Transverse colon (tissue), 4 donors: ENCODE data around the gene FLT4.

ENCODE experiments used
- CTCF ChIP-seq, 5 experiments: fragments of 200-600 bp in 3 of 5; fragments of 450-650 bp in 2 of 5; sonication (generic) in 3 of 5; IDR thresholded peaks; 1 replicate in 2 of 5; 2 replicates in 3 of 5; pipeline ENCODE4 v1.5.1; 2016 to 2017; ENCODE audit warnings: antibody characterized with exemption in 5 of 5, inconsistent platforms in 3 of 5, mild to moderate bottlenecking in 2 of 5, moderate library complexity in 1 of 5
- POLR2A ChIP-seq: fragments of 450-650 bp; IDR thresholded peaks from one replicate; pipeline ENCODE4 v1.6.1; 2016; ENCODE audit warnings: antibody characterized with exemption, mild to moderate bottlenecking, moderate library complexity
- POLR2AphosphoS5 ChIP-seq, 3 donors: sonication (generic); formaldehyde crosslinking; IDR thresholded peaks; one replicate each; pipeline ENCODE4 v1.6.1; 2016; ENCODE audit warnings: antibody characterized with exemption in 3 of 3

DNA sequence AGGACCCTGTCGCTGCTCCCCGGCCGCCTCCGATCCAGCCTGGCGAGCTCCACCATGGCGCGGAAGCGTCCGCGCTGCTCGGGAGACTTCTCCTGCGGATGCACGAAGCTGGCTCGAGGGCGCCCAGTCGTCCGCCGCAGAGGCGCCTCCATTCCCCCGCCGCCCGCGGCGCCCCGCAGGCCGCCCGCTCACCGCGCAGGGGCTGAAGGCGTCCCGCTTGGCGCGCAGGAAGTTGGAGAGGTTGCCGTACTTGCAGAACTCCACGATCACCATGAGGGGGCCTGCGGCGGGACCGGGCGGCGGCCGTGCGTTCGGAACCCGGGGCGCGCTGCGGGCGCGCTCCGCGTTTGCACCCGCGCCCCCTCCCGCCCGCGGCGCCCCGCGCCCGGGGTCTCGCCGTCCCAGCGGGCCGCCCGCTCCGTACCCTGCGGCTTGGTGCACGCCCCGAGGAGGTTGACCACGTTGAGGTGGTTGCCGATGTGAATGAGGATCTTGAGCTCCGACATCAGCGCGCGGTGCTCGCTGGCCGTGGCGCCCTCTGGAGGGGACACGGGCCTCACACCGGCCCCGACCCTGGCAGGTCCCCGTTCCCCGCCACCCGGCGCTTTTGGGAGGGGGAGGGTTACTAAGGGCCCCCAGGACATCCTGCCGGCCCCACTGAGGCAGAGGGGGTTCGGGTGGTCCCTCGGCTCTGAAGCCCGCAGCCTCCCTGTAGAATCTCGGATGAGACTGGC, 30.4 kb downstream of the FLT4 start:
- TF ChIP-seq CTCF (IDR thresholded peaks at IDR 0.05) (no peak), POLR2A (no peak), POLR2AphosphoS5 (IDR thresholded peaks at IDR 0.05) (no peak)
